Measurements from ENCODE around the gene RYR2.

DNA sequence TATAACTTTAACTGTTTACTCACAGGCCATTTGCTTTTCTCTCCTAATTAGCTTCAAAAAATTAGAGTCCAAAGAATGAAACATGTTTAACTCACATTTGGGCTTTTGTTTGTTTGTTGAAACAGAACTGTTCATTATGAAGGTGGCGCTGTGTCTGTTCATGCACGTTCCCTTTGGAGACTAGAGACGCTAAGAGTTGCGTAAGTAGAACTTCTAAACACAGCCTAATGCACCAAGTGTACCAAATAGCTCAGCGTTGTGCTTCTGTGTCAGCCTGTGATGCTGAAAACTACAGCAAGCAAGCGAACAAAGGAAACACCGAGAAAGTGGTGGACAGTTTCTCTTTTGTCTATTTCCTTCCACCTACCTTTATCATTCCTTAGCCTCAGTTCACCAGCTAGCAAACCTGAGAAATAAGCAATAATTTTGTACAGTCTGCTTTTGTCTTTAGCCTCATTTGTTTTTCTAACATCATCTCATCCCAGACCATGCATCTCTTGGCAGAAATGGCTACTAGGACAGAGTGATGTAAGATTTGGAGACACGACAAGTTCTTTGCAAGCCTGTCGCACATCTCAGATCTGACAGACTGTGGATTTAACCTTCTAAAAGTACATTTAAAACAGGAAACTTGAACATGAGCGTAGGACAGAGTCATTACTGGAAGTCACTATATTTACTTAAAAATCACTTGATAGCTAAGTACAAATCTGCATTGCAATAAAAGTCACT, 375.1 kb downstream of the RYR2 start:
- no peak for TF ChIP-seq POLR2A (IDR thresholded peaks at IDR 0.05)
- TF ChIP-seq, protein P1, sequence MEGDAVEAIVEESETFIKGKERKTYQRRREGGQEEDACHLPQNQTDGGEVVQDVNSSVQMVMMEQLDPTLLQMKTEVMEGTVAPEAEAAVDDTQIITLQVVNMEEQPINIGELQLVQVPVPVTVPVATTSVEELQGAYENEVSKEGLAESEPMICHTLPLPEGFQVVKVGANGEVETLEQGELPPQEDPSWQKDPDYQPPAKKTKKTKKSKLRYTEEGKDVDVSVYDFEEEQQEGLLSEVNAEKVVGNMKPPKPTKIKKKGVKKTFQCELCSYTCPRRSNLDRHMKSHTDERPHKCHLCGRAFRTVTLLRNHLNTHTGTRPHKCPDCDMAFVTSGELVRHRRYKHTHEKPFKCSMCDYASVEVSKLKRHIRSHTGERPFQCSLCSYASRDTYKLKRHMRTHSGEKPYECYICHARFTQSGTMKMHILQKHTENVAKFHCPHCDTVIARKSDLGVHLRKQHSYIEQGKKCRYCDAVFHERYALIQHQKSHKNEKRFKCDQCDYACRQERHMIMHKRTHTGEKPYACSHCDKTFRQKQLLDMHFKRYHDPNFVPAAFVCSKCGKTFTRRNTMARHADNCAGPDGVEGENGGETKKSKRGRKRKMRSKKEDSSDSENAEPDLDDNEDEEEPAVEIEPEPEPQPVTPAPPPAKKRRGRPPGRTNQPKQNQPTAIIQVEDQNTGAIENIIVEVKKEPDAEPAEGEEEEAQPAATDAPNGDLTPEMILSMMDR (IDR thresholded peaks at IDR 0.05) = no peak
- no peak for TF ChIP-seq POLR2AphosphoS5 (IDR thresholded peaks at IDR 0.05)
